Occipital lobe (tissue), 3 donors: ENCODE measurements around the gene EIF2B2. TPM values are rescaled to one million over a fixed set of nuclear protein-coding genes. Genes with fewer than 3 reads are reported as not detected.

Source experiments
- DNase-seq: peaks from one replicate; lab custom pipeline; 2025; lab: John Stamatoyannopoulos, UW
- small RNA-seq: library from RNA; depleted of rRNA; stranded (forward); fragments of <200 nt; gene quantifications from one replicate; pipeline ENCODE3, GENCODE V24; 2014
- total RNA-seq: library from RNA; depleted of rRNA; stranded (reverse); fragments of >200 nt; gene quantifications from one replicate; pipeline ENCODE4 v1.2.3, GENCODE V29; 2014

Gene EIF2B2
- total RNA-seq, 1 donor from 2014 or later, result 20.3 TPM

DNA sequence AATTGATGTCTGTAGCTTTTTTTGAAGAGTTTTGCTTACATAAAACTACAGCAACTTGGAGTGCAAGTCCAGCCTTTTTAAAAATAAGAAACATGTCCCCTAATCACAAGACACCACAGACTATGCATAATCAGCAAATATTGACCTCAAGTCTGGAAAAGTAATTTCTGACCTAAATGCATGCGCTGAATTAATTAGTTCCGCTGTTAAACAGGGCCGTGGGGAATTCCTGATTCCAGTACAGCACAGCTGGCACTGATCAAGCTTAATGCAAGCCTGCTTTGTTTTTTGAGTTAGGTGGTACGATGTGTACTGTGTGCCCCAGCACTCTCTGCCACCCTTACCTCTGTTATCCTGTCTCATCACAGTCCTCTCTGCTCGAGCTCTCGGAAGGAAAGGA, 39.3 kb downstream of the EIF2B2 start:
- DNase-seq, result no peak

DNA sequence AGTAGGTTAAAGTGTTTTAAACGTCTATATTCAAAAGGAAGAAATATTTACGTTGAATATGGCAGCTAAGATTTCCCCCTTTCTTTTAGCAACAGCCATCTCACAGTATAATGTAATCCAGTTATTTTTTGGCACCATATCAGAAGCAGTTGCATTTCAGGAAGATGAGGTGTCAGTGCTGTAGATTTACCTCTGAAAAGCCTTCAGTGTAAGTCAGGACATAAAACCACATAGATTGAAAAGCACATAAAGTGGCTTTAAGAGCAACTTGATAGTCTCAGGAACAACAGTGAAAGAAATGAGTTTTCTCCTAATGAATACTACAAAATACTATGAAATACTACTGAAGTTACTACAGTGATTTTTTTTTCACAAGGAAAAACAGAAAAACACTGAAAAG, 41.6 kb downstream of the EIF2B2 start:
- DNase-seq, result no peak

DNA sequence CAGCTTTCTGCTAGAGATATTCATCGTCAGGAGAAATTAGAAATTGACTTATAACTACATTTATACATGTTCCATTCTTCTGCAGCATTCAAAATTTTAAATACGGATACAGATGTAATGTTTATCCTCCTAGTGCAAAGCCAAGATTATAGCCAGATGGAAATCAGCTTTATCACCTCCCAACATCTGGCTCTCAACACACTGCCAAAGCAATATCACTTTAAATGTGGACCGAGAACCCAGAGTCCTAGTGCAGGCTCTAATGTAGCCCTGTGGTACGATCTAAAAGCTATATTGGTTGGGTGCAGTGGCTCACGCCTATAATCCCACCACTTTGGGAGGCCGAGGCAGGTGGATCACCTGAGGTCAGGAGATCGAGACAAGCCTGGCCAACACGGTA, 42.0 kb downstream of the EIF2B2 start:
- DNase-seq, result no peak

DNA sequence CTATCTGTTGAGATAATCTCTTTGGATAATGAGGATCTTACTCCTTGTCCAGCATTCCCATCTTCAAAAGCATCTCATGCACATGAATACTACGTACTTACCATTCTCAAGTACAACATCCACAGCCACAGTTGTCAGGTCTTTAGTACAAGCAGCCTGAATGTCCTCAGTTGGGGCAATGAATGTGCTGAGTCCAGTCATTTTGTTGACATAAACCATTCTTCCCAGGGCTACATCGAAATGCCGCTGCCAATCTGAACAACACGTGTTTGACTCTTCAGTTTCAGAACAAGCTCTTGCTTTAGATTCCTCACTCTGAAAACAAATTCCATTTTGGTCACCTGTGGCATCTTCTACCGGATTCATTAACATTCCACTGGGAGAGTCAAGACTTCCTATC, 43.6 kb downstream of the EIF2B2 start:
- DNase-seq, result no peak

DNA sequence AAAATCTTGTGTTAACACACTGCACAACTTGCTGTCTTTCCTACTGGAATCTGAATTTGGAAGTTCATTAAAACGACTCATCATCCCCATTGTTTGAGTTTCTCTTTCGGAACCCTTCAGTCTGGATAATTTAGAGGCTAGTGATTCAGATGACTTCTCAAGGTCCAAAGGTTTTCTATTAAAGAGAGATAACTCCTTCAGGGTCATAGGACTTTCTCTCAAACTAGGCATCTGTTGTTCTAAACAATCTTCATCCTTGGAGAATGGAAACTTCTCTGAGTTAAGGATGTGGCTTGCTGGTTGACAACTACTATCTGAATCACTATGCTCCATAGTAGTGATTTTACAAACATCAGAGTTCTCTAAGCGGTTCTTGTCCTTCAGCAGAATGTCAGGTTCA, 44.2 kb downstream of the EIF2B2 start:
- no peak for DNase-seq

DNA sequence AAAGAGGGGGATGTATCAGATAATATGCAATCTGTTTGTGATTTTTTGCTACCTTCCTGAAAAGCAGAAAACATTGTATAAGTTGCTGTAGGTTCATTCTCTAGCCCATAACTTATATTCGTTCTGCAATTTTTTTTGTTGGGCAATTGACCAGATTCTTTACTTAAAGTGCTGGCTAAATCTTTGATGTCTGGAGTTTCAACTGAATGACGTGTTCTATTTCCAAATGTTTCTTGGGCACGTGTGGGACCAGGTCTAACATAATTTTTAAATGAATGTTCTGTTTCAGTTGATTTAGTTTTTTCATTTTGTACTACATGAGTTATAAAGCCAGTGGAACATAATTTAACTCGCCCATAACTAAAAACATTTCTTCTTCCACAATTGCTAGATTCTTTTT, 44.8 kb downstream of the EIF2B2 start:
- no peak for DNase-seq

DNA sequence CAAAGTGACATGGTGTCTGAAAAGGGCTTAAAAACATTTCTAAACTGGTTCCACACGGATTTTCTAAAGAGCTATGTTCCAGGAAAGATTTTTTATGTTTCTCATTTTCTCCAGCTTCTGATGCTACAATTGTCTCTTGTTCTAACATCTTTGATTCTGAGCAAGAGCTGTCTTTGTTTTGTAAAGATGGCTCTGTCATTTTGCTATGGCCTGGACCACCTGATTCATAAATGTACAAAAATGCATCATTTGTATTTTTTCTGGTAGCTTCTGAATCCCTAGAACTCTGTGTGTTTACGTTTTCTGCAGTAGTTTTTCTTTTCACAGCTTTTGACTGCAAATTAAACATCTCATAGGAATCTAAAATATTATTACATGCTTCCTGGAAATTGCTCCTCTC, 45.4 kb downstream of the EIF2B2 start:
- DNase-seq, result no peak

DNA sequence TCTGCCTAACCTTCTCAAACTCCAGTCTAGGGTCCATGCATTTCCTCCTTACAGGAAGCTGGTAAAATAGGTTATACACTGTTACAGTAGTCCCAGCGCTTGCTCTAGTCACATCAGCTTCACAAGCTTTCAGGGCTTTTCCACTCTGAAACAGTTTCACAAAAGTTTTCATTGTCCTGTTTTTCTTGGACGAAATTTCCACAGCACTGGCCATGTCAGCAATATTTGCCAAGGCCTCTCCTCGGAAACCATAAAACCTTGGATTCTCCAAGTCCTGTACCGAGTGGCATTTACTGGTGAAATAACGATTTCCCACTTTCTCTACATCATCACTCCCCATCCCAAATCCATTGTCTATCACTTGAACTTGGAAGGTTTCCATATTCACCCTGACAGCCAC, 46.4 kb downstream of the EIF2B2 start:
- DNase-seq, result no peak

DNA sequence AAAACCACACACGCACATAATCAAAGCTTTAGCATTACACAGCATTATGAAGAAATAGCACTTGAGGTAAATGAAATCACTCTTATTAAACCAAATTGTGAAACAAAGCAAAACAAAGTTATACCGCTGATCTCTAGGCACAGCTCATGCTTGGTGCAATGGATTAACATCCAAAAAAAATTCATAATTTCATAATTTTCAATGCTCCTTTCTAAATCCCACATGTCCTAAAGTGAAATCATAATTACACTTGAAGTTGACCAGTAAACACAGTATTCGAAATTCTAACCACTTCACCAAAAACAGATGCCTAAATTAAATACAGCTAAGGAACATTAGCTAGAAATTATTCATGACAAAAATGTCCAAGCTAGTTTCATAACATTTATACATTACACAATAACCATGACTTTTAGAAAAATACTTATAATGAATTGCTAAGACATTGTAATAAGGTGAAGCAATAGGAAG, 47.0 kb downstream of the EIF2B2 start:
- no peak for DNase-seq

DNA sequence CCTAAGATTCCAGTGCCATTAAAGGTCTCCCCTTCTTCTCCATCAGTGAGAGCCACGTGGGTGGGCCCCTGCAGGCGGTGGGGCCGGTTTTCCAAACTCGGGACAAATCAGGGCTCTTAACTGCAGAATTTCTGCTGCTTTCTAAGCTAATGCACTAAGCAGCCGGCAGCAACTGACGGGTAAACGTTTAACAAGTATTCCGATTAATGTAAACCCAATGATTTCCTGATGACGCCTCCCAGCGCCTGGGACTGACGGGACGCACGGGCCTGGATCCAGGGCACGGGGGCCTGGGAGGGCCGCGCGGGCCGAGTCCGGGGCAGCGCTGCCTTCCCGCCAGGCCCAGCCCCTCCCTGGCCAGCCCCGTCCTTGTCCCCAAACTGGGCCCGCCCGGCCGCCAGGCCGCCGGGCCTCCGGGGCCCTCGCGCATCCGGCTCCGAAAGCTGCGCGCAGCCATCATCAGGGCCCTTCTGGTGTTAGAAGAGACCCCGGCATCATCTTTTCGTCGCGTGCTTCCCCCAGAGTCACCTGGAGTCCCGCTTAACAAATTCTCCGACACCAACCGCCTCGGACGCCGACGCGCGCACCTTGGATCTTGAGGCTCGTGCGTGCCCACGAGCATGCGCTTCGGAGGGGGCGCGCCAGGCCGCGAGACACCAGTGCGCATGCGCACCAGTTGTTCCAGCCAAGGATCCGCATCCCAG, 48.3 kb downstream of the EIF2B2 start, which contains the start of gene MLH3:
Gene MLH3 (minus strand): TSS at position 616 of the 704 bp plus-strand sequence. CDS start 1,812 bp downstream, outside the sequence.
- peak; percentile 69 for DNase-seq

DNA sequence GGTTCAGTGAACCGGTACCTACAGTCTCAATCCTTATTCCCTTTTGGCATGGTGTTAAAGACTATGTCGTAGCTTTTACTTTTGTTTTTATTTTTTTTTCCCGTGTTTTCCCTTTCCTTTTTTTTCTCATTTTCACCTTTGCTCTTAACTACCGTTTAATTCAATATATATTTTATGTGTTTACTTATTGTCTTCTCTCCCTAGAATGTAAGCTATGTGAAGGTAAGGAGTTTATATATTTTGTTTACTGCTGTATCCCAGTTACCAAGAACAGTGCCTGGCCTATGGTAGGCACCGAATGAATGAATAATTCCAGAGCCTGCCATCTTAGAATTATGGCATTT, 48.8 kb downstream of the EIF2B2 start:
- DNase-seq, result no peak

DNA sequence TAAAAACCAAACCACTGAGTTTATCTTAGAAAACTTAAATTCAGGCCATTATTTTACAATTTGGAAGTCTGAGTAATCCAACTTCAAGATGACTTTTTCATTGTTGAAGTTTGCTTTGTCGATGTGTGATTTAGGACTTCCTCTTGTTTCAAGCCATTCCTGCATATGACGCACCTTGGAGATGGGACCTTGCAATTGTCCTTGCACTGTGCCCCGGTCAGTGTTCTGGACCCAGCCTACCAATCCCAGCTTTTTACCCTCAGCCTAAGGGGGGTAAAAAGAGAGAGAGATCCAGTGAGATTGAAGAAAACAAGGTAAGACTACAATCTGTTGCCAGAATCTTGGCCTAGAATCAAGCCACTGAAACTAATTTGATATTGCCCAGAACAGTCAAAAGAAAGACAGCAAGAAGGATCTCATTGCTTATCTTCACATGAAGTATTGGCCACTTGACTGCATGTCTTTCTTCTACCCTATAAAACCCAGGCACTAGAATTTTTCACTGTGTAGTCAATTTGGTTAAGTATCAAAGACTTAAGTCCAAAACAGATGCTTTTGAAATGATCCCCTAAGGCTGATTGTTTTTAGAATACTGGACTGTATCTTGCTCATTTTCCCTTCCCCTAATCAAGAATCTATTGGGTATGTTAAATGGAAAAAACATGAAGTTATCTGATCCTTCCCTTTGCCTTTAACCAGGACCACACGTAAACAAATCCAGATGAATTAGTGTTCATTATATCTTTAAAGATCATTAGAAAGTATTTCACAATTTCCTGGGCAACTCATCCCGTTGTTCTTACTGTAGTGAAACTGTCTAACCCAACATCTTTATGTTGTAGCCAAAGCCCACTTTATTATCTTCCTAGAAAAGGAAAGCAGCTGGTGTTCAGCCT, 50.9 kb downstream of the EIF2B2 start:
- no peak for DNase-seq

DNA sequence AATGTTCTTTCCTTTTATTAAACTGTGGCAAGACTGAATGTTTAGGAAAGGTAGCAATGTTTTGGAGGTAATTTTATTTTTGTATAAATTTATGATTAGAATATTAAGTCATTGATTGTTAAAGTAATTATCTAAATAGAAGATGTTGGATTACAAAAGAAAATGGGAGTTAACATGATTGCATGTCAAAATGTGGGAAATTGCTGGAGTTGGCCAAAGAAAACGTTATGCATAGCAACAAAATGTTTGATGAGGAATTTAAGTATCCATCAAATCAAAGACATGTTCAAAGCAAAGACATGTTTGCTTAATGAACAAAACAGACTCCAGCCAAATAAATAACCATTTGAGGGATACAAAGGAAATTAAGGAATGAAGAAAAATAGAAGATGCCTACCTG, 51.7 kb downstream of the EIF2B2 start:
- DNase-seq, result no peak

DNA sequence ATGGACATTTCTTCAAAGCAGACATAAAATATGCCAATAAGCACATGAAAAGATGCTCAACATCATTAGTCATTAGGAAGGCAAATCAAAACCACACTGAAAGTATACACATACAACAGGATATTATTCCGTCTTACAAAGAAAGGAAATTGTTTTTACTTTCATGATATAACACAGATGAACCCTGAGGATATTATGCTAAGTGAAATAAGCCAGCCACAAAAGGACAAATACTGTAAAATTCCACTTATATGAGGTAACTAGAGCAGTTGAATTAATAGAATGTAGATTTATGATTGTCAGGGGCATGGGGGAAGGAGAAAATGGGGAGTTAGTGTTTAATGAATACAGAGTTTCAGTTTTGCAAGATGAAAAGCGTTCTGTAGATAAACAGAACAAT, 56.9 kb downstream of the EIF2B2 start:
- DNase-seq, result no peak

DNA sequence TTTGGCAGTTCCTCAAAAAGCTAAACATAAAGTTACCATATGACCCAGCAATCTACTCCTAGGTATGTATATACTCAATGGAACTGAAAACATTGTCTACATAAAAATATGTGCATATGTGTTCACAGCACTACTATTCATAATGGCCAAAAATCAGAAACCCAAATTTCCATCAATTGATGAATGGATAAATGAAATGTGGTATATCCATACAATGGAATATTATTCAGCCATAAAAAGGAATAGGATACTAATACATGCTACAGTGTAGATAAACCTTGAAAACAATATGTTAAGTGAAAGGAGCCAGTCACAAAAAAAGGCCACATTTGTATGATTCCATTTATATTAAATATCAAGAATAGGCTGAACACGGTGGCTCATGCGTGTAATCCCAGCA, 57.7 kb downstream of the EIF2B2 start:
- no peak for DNase-seq

Small RNA genes within 50 kb of the gene (small RNA-seq; reads per million reads assigned to genes)
- not detected for gene RNU6-689P

Other genes with a start within 250 kb of the EIF2B2 start
- 79.4 TPM for gene YLPM1, start 239.6 kb upstream of the EIF2B2 start, total RNA-seq
- not detected for gene PROX2, start 126.8 kb upstream of the EIF2B2 start, total RNA-seq
- gene DLST, start 121.0 kb upstream of the EIF2B2 start, total RNA-seq, result 35.6 TPM
- gene RPS6KL1, start 79.7 kb upstream of the EIF2B2 start, total RNA-seq, result 26.5 TPM
- 2.0 TPM for gene PGF, start 47.3 kb upstream of the EIF2B2 start, total RNA-seq
- 65.2 TPM for gene MLH3, start 48.5 kb downstream of the EIF2B2 start, total RNA-seq
- gene ACYP1, start 61.1 kb downstream of the EIF2B2 start, total RNA-seq, result 16.2 TPM
- 2.8 TPM for gene ZC2HC1C, start 66.7 kb downstream of the EIF2B2 start, total RNA-seq
- gene NEK9, start 124.1 kb downstream of the EIF2B2 start, total RNA-seq, result 37.7 TPM
- gene TMED10, start 173.7 kb downstream of the EIF2B2 start, total RNA-seq, result 135 TPM